ENCODE results near the gene HIVEP3.
"Not testable (repeated sequence)": the region's sequence is repeated elsewhere in the genome, so short reads cannot be mapped to it uniquely, and the experiment has no call there.

HIVEP3 gene

GRCh38 chr1:41700986-41701535, 217.7 kb downstream of the HIVEP3 start:
- WGBS, 2 experiments (ENCODE audit: insufficient coverage in 2 of 2) = 70 to 72% methylated on average over 5 of the region's 6 CpGs
- Histone ChIP-seq H3K4me3 (ENCODE audit: extremely low read depth, insufficient read depth, low read length, poor library complexity, severe bottlenecking) (no peak overlapping the region), H3K9me3 (ENCODE audit: control insufficient read depth, low read length) (no peaks in the 10 kb centered on the region), H3K4me1 (ENCODE audit: control insufficient read depth, insufficient read depth, low read length, poor library complexity, severe bottlenecking) (no peaks in the 10 kb centered on the region), H3K27ac (ENCODE audit: low read depth, low read length, severe bottlenecking) (no peak overlapping the region), H3K36me3 (ENCODE audit: control insufficient read depth, insufficient read depth, low read length) (no peaks in the 10 kb centered on the region)

- H3K4me3 ChIP-seq (ENCODE audit: extremely low read depth, insufficient read depth, low read length, poor library complexity, severe bottlenecking) = no peak overlapping the region
- H3K36me3 ChIP-seq (ENCODE audit: control insufficient read depth, insufficient read depth, low read length) = no peaks in the 10 kb centered on the region
- 80 to 92% methylated on average over 4 to 5 of the region's 5 CpGs for WGBS, 2 experiments (ENCODE audit: insufficient coverage in 2 of 2)
- H3K9me3 ChIP-seq (ENCODE audit: control insufficient read depth, low read length) = no peaks in the 10 kb centered on the region
- H3K4me1 ChIP-seq (ENCODE audit: control insufficient read depth, insufficient read depth, low read length, poor library complexity, severe bottlenecking) = no peaks in the 10 kb centered on the region
- H3K27ac ChIP-seq (ENCODE audit: low read depth, low read length, severe bottlenecking) = no peak overlapping the region
Measured at GRCh38 chr1:41700581-41700980, 218.1 kb downstream of the HIVEP3 start.

GRCh38 chr1:41699861-41700248, 218.9 kb downstream of the HIVEP3 start:
- 93 to 94% methylated on average over 5 of the region's 6 CpGs for WGBS, 2 experiments (ENCODE audit: insufficient coverage in 2 of 2)

GRCh38 chr1:41698916-41699860, 219.5 kb downstream of the HIVEP3 start:
- Histone ChIP-seq H3K9me3 (ENCODE audit: control insufficient read depth, low read length) (no peaks in the 10 kb centered on the region), H3K4me1 (ENCODE audit: control insufficient read depth, insufficient read depth, low read length, poor library complexity, severe bottlenecking) (no peaks in the 10 kb centered on the region), H3K27ac (ENCODE audit: low read depth, low read length, severe bottlenecking) (no peak overlapping the region), H3K4me3 (ENCODE audit: extremely low read depth, insufficient read depth, low read length, poor library complexity, severe bottlenecking) (no peak overlapping the region), H3K36me3 (ENCODE audit: control insufficient read depth, insufficient read depth, low read length) (no peaks in the 10 kb centered on the region)
- 89 to 97% methylated on average over 14 to 15 of the region's 19 CpGs for WGBS, 2 experiments (ENCODE audit: insufficient coverage in 2 of 2)

More at GRCh38 chr1:41699861-41700248, 218.9 kb downstream of the HIVEP3 start:
- Histone ChIP-seq H3K9me3 (ENCODE audit: control insufficient read depth, low read length) (no peaks in the 10 kb centered on the region), H3K4me3 (ENCODE audit: extremely low read depth, insufficient read depth, low read length, poor library complexity, severe bottlenecking) (no peak overlapping the region), H3K4me1 (ENCODE audit: control insufficient read depth, insufficient read depth, low read length, poor library complexity, severe bottlenecking) (no peaks in the 10 kb centered on the region), H3K36me3 (ENCODE audit: control insufficient read depth, insufficient read depth, low read length) (no peaks in the 10 kb centered on the region), H3K27ac (ENCODE audit: low read depth, low read length, severe bottlenecking) (no peak overlapping the region)

GRCh38 chr1:41696381-41696780, 222.3 kb downstream of the HIVEP3 start:
- WGBS, 2 experiments (ENCODE audit: insufficient coverage in 2 of 2) = 92 to 100% methylated on average over 6 to 8 of the region's 9 CpGs
- H3K4me1 ChIP-seq (ENCODE audit: control insufficient read depth, insufficient read depth, low read length, poor library complexity, severe bottlenecking) = no peaks in the 10 kb centered on the region
- no peak overlapping the region for H3K27ac ChIP-seq (ENCODE audit: low read depth, low read length, severe bottlenecking)
- H3K36me3 ChIP-seq (ENCODE audit: control insufficient read depth, insufficient read depth, low read length) = no peaks in the 10 kb centered on the region
- H3K9me3 ChIP-seq (ENCODE audit: control insufficient read depth, low read length) = no peaks in the 10 kb centered on the region
- no peak overlapping the region for H3K4me3 ChIP-seq (ENCODE audit: extremely low read depth, insufficient read depth, low read length, poor library complexity, severe bottlenecking)

GRCh38 chr1:41695118-41695745, 223.5 kb downstream of the HIVEP3 start:
- WGBS, 2 experiments (ENCODE audit: insufficient coverage in 2 of 2) = 88% methylated on average over 1 of the region's 3 CpGs; no CpG with 5 or more reads in 1 of the 2 experiments

GRCh38 chr1:41691966-41692365, 226.8 kb downstream of the HIVEP3 start:
- H3K9me3 ChIP-seq (ENCODE audit: control insufficient read depth, low read length); H3K4me3 ChIP-seq (ENCODE audit: extremely low read depth, insufficient read depth, low read length, poor library complexity, severe bottlenecking); H3K27ac ChIP-seq (ENCODE audit: low read depth, low read length, severe bottlenecking); H3K4me1 ChIP-seq (ENCODE audit: control insufficient read depth, insufficient read depth, low read length, poor library complexity, severe bottlenecking); H3K36me3 ChIP-seq (ENCODE audit: control insufficient read depth, insufficient read depth, low read length): not testable (repeated sequence)
- WGBS, 2 experiments (ENCODE audit: insufficient coverage in 2 of 2) = 89 to 93% methylated on average over 10 of the region's 10 CpGs

More at GRCh38 chr1:41695118-41695745, 223.5 kb downstream of the HIVEP3 start:
- Histone ChIP-seq H3K4me1 (ENCODE audit: control insufficient read depth, insufficient read depth, low read length, poor library complexity, severe bottlenecking) (no peaks in the 10 kb centered on the region), H3K9me3 (ENCODE audit: control insufficient read depth, low read length) (no peaks in the 10 kb centered on the region), H3K4me3 (ENCODE audit: extremely low read depth, insufficient read depth, low read length, poor library complexity, severe bottlenecking) (no peak overlapping the region), H3K27ac (ENCODE audit: low read depth, low read length, severe bottlenecking) (no peak overlapping the region), H3K36me3 (ENCODE audit: control insufficient read depth, insufficient read depth, low read length) (no peaks in the 10 kb centered on the region)

GRCh38 chr1:41691424-41691823, 227.3 kb downstream of the HIVEP3 start:
- Histone ChIP-seq H3K36me3 (ENCODE audit: control insufficient read depth, insufficient read depth, low read length) (no peaks in the 10 kb centered on the region), H3K4me1 (ENCODE audit: control insufficient read depth, insufficient read depth, low read length, poor library complexity, severe bottlenecking) (no peaks in the 10 kb centered on the region), H3K27ac (ENCODE audit: low read depth, low read length, severe bottlenecking) (no peak overlapping the region), H3K9me3 (ENCODE audit: control insufficient read depth, low read length) (no peaks in the 10 kb centered on the region), H3K4me3 (ENCODE audit: extremely low read depth, insufficient read depth, low read length, poor library complexity, severe bottlenecking) (no peak overlapping the region)
- WGBS, 2 experiments (ENCODE audit: insufficient coverage in 2 of 2) = no CpG with 5 or more reads among the region's 2 CpGs

- Histone ChIP-seq H3K4me3 (ENCODE audit: extremely low read depth, insufficient read depth, low read length, poor library complexity, severe bottlenecking) (no peak overlapping the region), H3K9me3 (ENCODE audit: control insufficient read depth, low read length) (no peaks in the 10 kb centered on the region), H3K4me1 (ENCODE audit: control insufficient read depth, insufficient read depth, low read length, poor library complexity, severe bottlenecking) (no peaks in the 10 kb centered on the region), H3K27ac (ENCODE audit: low read depth, low read length, severe bottlenecking) (no peak overlapping the region), H3K36me3 (ENCODE audit: control insufficient read depth, insufficient read depth, low read length) (no peaks in the 10 kb centered on the region)
- WGBS, 2 experiments (ENCODE audit: insufficient coverage in 2 of 2) = 92 to 96% methylated on average over 5 to 8 of the region's 8 CpGs
Measured at GRCh38 chr1:41690331-41690730, 228.4 kb downstream of the HIVEP3 start.

GRCh38 chr1:41689558-41689981, 229.2 kb downstream of the HIVEP3 start:
- Histone ChIP-seq H3K4me3 (ENCODE audit: extremely low read depth, insufficient read depth, low read length, poor library complexity, severe bottlenecking) (no peak overlapping the region), H3K9me3 (ENCODE audit: control insufficient read depth, low read length) (no peaks in the 10 kb centered on the region), H3K27ac (ENCODE audit: low read depth, low read length, severe bottlenecking) (no peak overlapping the region), H3K36me3 (ENCODE audit: control insufficient read depth, insufficient read depth, low read length) (no peaks in the 10 kb centered on the region), H3K4me1 (ENCODE audit: control insufficient read depth, insufficient read depth, low read length, poor library complexity, severe bottlenecking) (peaks cover 3% of the 10 kb centered on the region)
- WGBS, 2 experiments (ENCODE audit: insufficient coverage in 2 of 2) = 88 to 90% methylated on average over 7 of the region's 7 CpGs
